Stimulated activated CD8-positive, alpha-beta memory T cell treated with anti-CD3 and anti-CD28 coated beads, Interleukin-7, amount 100 ng/mL, for 1 hour (primary cell): ENCODE measurements around the gene IPP.
"Not testable (repeated sequence)": the region's sequence is repeated elsewhere in the genome, so short reads cannot be mapped to it uniquely, and the experiment has no call there.

Experiments
- DNase-seq, 2 donors: peaks; one replicate each; pipeline ENCODE4 v3.0.0-alpha.2; 2020; ENCODE audit warnings: low read depth in 2 of 2

IPP gene

GRCh38 chr1:45684402-45684801, 66.1 kb downstream of the IPP start:
- DNase-seq = no peak

GRCh38 chr1:45682942-45683341, 67.5 kb downstream of the IPP start:
- DNase-seq = no peak

DNA sequence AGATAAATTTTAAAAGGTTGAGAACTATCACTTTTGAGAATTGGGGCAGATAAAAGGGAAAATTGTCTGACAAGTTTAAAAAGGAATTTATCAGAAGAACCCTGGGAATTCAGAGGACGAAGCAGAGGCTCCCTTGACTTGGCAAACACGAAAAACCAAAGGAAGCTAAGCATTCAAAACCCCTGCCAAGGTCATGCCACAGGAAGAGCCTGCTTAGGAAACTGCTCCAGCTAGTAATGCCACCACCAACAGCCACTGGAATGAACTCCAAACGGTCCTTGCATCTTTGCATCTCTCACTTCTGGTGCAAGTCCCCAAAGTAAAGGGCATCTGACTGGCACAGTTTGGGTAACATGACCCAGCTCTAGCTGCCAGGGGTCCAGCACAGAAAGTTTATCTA, 71.3 kb downstream of the IPP start:
- DNase-seq = no peak

DNA sequence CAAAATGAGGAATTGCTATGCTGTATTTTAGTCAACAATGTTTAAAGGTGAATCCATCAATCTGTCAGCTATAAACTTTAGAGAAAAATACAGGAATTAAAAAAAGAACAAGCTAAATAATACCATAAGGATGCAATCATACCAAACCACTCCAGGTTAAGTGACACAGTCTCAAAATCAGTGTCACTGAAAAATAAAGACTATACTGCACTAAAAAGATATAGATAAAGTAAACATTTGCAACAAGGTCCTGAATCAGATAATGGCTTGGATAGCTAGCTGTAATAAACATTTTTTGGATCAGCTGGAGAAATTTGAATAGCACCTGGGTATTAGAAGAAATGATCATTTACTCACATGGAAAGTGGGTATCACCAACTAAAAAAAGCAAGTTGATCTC, 72.0 kb downstream of the IPP start:
- no peak for DNase-seq

DNA sequence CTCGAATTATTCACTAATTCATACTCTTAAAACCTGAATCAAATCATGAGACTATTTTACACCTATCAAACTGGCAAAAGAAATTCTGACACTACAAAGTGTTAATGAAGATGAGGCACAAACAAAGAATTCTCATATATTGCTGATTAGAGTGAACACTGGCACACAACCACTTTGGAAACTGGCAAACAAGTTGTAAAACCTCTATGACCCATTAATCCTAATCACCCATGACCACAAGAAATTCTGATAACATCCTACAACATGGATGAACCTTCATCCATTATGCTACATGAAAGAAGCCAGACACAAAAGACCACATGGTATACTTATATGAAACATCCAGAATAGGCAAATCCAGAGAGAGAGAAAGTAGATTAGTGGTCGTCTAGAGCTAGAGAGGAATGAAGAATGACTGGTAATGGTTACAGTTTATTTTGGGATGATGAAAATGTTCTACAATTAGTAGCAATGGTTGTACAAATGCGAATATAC, 72.7 kb downstream of the IPP start:
- DNase-seq = no peak

GRCh38 chr1:45676553-45676952, 73.9 kb downstream of the IPP start:
- not testable (repeated sequence) for DNase-seq

DNA sequence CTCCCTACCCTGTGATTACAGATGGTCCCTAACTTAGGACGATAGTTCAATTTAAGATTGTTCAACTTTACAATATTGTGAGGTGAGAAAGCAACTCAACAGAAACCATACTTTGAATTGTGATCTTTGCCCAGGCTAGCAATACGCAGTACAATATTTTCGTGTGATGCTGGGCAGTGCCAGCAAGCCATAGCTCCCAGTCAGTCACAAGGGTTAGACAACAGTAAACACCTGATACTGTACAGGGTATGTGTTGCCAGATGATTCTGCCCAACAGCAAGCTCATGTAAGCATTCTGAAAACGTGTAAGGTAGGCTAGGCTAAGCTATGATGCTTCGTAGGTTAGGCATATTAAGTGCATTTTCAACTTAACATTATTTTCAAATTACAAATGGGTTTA, 76.0 kb downstream of the IPP start:
- DNase-seq = no peak

GRCh38 chr1:45673956-45674355, 76.5 kb downstream of the IPP start:
- no peak for DNase-seq

- DNase-seq = no peak
Measured at GRCh38 chr1:45669859-45670655, 80.4 kb downstream of the IPP start.

DNA sequence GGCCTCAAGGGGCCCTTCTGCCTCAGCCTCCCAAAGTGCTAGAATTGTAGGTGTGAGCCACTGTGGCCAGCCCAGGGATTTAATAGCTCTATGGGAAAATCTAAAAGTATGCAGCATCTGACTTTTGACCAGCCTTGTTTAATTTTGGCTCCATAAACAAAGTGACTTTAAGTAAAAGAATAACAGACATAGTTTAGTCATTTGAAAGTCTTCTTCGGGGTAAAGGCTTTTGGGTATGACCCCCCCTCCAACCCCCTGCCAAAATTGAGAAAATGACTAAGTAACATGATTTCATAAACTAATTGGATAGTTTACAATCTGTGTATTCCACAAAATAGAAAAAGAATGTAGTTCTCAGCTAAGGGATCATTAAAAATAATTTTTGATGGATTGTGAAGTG, 81.1 kb downstream of the IPP start:
- DNase-seq = no peak

DNA sequence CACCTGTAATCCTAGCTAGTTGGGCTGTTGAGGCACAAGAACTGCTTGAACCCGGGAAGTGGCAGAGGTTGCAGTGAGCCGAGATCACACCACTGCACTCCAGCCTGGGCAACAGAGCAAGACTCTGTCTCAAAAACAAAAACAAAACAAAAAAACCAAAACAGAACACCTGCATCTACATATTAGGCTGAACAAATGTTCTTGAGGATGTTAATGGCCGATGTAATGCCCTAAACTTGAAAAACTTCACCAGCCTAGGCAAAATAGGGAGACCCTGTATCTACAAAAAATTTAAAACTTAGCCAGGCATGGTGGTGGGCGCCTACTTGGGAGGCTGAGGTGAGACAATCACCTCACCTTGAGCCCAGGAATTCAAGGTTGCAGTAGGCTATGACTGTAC, 81.9 kb downstream of the IPP start:
- DNase-seq = no peak

DNA sequence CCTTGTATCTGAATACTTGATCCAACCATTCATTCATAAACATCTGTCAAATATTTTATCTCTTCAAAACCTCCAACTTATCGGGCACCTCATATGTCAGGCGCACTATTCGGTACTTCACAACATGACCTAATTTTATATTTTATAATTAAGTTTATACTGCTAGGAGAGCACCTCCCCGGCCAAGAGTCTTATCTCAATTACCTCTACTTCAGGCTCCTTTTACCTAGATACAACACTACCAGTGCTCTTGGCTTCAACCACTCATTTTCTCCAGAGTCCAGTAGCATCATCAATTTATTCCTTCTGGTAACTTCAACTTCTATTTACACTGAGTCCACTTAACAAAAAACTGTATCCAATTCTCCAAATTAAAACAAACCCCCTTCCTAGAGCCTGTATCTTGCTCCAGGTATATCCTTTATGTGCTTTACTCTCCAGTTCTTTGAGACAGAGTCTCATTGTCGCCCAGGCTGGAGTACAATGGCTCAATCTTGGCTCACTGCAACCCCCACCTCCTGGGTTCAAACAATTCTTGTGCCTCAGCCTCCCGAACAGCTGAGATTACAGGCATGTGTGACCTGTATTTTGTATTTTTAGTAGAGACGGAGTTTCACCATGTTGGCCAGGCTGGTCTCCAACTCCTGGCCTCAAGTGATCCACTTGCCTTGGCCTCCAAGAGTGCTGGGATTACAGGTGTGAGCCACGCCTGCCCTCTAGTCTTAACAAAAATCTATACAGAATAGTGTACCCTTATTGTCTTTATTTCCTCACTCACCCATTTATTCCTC, 82.9 kb downstream of the IPP start:
- no peak for DNase-seq

DNA sequence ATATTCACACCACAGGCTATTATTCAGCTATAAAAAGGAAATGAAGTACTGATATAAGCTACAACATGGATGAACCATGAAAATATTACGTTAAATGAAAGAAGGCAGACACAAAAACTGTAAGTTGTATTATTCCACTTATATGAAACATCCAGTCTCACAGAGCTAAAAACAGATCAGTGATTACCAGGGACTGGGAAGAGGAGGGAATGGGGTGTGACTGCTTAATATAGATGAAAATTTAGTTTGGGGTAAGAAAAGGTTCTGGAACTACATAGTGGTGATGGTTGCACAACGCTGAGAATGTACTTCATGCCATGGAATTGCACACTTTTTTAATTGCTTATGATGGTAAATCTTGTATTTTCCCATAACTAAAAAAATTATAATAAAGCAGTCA, 83.6 kb downstream of the IPP start:
- DNase-seq = no peak

DNA sequence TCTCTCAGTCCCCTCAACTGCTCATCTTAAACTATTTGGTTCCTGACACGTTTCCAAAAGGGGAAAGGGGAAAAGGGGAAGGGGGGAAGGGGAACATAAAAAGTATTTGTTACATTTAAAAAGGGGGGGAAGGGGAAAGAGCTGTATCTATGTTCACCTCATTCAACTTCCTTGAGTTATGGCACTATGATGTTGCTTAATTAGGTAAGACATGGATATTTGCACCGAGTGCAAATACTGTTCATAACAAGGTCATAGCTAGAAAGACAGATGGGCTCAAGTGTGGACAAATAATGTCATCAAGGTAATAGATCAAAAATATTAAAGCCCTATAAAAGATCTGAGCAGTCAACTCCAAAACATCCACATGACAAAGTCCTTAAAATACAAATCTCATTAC, 90.1 kb downstream of the IPP start:
- no peak for DNase-seq

- no peak for DNase-seq
Measured at GRCh38 chr1:45659222-45659621, 91.2 kb downstream of the IPP start.

- no peak for DNase-seq
Measured at GRCh38 chr1:45658171-45658570, 92.3 kb downstream of the IPP start.

- no peak for DNase-seq
Measured at GRCh38 chr1:45656573-45657226, 93.8 kb downstream of the IPP start.

DNA sequence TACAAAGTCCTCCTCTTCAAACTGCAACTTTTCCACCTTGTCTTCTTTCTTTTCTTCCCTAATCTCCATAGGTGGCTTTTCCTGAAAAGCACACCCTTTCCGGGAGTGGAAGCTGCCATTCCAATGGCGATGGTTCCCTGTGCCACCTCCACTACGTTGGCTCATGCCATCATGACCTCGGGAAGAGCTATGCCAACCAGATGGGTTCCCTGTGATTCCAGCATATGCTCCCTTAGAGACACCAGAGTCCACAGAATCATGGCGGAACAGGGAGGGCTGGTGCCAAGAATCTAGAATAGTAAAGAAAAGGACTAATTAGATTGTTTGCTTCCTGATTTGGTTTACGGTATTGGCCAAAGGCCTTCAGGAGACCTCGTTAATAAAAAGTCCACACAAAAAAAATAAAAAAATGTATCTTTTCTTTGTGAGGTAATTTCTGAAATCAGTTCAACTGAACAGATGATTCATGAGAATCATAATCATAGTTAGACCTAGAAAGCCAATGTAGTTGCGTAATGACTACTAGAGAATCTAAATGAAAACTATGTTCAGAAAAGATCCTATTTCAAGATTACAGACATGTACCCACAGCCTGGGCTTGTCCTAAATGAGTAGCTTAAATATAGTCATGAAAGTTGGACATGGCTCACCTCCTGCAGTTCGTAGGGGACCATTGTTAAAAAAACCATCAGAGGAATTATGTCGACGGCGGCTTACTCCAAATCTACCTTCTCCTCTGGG, 95.7 kb downstream of the IPP start:
- DNase-seq = no peak
